Amniotic stem cell (primary cell): ENCODE measurements around the gene CDH4.

Experiments used
- DNase-seq: peaks from one replicate; lab custom pipeline; 2025; lab: John Stamatoyannopoulos, UW

Gene CDH4

DNA sequence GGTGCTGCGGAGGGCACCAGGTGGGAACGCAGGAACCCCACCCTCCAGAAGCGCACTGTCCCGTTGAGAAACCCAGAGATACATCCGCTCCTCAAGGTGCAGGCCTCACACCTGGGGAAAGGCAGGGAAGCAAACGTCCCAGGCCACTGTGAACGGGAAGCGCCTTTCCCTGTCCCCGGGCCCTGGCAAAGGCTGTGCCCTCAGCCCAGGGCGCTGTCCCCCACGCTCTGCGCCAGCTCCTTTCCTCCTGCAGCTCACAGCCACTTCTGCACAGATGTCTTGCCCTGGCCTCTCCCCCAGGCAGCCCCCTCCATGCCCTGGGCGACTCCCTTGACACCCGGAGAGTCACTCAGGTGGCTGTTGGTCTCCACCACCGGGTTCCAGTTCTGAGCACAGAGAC is 609.8 kb downstream of the CDH4 start:
- no peak for DNase-seq

- no peak for DNase-seq
Measured at GRCh38 chr20:61862881-61863280, 610.8 kb downstream of the CDH4 start.

DNA sequence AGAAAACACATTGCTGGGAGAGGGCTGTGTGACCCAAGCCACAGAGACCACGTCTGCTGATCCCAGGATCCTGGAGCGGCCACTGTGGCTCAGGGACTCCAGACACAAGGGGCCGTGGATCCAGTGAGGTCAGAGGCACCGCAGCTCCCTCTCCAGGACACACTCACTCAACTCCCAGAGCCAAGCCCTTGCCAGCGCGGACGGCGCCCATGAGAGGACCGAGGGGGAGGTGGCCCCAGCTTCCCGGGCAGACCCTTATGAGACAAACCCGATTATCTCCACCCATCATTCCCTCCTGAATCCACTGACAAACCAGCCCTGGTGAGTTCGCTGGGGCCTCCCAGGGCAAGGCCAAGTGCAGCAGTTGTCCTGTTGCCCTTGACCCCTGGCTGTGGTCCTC is 612.4 kb downstream of the CDH4 start:
- no peak for DNase-seq

DNA sequence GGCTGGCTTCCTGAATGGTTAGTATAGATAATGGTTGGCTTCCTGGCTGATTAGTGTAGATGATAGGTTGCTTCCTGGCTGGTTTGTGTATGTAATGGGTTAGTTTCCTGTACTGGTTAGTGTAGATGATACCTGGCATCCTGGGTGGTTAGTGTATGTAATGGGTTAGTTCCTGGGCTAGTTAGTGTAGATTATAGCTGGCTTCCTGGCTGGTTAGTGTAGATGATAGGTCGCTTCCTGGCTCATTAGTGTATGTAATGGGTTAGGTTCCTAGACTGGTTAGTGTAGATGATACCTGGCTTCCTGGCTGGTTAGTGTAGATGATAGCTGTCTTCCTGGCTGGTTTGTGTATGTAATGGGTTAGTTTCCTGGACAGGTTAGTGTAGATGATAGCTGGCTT is 613.3 kb downstream of the CDH4 start:
- DNase-seq: no peak

- DNase-seq: no peak
Measured at GRCh38 chr20:61866165-61866564, 614.1 kb downstream of the CDH4 start.

- no peak for DNase-seq
Measured at GRCh38 chr20:61868006-61868405, 615.9 kb downstream of the CDH4 start.

DNA sequence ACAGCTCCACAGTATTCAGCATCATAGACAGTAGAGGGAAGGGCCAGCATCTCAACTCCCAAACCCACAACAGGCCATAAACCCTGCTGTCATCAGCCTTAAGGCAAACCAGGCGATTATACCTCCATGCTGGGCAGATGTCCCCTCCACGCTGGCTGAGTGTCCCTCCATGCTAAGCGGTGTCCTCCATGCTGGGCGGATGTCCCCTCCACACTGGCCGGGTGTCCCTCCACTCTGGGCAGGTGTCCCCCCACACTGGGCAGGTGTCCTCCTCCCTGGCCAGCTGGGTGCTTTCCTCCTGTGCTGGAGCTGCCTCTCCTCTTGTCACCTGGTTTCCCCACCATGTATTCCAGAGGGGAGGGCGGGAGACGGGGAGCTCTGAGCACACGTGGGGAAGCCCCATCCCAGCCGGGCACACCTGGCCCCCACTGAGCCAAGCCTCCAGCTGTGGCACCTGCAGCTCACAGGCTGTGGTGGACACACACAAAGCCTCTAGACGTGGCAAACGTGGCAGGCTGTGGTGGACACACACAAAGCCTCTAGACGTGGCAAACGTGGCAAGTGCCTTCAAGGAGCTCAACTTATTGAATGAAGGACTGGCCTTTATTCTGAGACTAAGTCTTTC is 616.5 kb downstream of the CDH4 start:
- no peak for DNase-seq

DNA sequence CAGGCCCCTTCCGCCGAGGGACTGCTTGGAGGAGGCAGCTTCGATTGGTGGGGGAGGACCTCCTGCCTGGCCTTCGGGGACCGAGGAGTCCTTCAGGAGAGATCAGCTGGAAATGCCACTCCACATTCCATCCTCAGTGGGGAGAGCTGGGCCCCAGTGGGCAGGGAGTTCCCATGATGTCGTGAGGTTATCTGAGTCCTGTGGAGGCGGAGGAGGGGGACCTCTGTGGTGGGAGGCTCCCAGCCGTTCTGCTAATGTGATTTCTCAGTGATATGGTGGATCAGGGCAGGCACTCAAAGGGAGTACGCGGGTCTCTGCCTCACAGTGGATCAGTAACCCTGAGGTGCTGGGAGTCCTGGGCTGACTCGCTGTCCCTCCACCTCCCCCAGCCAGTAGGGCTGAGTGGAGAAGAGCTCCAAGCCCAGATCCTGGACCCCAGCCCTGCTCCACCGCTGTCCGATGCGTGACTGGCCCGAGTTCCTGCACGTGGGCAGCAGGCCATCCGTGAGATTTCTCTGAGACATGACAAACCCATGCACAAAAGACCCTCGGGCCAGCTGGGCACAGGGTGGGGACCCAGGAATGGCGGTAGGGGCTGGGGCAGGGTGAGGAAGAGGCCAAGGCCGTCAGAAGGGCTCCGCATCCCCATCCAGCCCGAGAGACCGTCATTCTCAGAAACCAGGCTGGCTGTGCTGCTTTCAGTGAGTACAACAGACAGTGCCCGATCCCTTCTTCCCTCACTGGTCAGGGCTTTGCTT is 617.9 kb downstream of the CDH4 start:
- no peak for DNase-seq

DNA sequence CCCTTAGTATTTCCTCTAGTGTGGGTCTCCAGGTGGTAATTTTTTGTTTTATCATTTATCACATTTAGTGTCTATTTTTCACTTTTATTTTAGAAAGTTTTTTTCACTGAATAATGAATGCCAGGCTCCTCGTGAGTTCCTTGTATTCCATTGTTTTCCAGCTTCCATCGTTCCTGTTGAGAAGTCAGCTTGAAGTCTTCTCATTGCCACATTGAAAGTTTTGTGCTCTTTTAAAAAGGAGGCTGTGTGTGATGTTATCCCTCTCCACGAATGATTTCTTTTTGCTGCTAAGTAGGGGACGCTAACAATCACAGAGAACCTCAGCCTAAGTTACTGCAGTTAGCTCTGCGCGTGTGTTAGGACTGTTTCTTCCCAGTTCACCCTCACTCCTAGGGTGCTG is 619.1 kb downstream of the CDH4 start:
- no peak for DNase-seq

- no peak for DNase-seq
Measured at GRCh38 chr20:61871913-61872312, 619.9 kb downstream of the CDH4 start.

DNA sequence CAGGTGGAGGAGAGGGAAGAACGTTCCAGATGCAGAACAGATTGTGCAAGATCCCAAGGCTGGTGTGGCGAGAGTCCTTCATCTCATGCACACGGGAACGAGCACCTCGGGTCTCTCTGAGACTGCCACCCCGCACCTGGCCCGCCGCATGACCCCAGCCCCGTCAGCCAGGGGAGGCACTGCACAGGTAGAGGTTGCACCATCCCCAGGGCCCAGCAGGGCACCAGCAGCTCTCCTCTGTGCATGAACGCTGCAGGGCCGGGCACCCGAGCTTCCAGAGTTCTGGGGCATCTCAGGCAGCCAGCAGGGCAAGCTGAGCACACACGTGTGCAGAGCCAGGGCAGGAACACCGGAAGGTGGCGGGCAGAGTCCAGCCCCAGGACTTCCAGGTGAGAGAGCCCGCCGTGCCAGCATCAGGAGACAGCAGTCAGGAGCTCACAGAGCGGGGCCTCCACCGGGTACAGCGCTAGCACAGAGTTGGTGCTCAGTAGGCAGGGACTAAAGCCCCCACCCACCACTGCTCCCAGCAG is 620.4 kb downstream of the CDH4 start:
- no peak for DNase-seq

GRCh38 chr20:61873651-61874420 is 621.8 kb downstream of the CDH4 start:
- DNase-seq: no peak

GRCh38 chr20:61874421-61875068 is 622.5 kb downstream of the CDH4 start:
- DNase-seq: no peak

DNA sequence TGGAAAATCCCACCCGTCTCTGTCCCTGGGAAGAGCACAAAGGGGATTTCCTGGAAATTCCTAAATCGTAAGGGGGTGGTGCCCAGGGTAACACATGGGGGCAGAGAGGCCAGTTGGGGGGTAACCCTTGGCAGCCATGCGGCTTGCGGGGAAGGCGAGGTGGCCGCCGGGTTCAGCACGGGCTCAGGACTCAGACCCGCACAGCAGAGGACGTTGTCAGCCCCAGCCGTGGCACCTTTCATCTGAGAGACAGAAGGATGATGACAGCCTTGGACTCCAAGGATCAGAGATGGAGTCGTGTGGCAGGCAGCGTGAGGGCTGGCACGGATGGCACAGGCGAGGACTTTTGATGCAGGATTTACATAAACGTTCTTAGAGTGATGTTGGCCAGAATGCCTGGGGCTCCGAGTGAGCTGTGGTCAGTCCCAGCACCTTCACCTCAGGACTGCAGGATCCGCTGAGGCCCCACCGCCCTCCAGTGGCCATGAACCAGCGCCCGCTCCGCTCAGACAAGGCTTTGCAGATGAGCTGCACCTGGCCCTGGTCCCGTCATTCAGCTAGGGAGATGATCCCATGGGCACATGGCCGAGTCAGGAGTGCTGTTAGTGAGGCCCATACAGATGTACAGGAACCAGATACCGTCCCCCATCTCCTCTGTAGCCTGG is 623.3 kb downstream of the CDH4 start:
- no peak for DNase-seq

DNA sequence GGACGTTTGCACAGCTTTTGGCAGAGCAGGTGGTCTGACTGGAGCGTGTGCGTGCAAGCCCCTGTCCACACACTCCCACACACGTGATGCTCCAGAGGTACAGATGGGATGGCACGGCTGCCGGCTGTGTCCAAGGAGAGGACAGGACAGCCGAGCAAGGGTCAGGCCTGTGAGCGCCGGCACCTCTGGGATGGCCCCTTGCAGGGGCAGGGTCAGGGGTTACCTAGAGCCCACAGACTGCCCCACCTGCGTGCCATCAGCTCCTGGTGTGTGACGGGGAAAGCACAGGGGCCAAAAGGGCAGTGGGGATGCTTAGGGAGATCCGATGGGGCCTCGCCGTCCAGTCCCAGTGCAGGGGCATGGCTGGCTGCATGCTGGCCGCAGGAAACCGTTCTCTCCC is 623.9 kb downstream of the CDH4 start:
- DNase-seq: no peak

DNA sequence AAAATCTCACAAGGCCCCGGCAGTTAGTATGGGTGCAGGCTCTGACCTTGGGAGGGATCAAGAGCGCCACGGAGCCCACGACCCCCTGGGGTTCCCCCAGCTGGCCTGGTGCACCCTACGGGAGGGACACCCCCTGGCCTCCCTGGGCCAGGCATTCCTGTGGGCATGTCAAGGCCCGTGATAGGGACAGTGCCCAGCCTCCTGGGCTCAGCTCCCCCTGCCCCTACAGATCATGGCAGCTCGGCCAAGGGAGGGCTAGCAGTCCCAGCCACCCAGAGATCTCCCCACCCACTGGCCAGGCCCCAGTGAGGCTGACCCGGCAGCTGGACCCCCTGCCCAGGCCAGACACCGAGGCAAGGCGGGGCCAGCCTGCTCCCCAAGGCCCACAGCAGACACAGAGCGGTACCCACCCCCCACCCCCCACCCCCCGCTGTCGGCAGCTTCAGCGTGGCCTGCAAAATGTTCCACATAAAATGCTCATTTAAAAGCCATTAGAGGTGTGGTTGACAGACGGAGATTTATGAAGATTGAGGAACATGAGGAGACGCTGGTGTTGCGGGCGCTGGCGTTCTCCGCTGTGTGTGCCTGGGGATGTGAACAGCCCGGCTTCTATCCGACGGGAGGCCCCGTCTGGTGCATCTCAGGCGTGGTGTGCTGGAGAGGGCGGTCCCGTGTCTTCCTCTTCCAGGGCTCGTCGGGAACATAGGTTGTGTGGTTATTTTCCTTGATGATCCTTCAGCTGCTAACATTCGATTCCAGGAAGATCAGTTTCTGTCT is 625.1 kb downstream of the CDH4 start:
- DNase-seq: no peak

DNA sequence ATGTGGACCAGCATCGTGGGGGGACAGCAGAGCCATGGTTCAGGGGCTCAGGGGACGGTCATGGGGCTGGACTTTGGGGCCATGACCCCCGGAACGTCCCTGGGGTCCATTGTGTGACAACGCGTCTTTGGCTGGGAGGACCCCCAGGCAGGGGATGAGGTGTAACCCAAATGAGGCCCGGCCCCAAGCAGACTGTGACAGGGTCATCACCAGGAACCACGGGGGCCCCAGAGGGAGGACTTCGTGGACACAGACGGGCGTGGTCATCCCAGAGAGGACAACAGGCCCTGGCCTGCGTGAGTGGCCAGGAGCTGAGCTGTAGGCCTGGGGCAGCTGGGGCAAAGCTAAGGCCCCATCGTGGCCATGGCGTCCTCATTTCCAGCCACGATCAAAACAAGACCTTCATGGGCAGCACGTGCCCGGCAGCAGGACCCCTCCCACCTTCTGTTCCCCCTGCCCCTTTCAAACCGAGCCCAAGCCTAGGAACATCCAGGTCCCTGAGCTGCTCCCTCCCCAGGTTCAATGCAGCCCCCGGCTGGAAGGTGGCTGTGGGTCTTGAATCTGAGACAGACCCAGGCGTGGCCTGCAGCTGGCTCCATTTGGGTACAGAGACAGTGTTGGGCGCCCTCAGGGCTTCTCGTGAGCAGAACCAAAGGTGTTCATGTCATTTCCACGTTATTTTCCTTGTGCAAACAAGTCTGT is 625.9 kb downstream of the CDH4 start:
- DNase-seq: no peak

DNA sequence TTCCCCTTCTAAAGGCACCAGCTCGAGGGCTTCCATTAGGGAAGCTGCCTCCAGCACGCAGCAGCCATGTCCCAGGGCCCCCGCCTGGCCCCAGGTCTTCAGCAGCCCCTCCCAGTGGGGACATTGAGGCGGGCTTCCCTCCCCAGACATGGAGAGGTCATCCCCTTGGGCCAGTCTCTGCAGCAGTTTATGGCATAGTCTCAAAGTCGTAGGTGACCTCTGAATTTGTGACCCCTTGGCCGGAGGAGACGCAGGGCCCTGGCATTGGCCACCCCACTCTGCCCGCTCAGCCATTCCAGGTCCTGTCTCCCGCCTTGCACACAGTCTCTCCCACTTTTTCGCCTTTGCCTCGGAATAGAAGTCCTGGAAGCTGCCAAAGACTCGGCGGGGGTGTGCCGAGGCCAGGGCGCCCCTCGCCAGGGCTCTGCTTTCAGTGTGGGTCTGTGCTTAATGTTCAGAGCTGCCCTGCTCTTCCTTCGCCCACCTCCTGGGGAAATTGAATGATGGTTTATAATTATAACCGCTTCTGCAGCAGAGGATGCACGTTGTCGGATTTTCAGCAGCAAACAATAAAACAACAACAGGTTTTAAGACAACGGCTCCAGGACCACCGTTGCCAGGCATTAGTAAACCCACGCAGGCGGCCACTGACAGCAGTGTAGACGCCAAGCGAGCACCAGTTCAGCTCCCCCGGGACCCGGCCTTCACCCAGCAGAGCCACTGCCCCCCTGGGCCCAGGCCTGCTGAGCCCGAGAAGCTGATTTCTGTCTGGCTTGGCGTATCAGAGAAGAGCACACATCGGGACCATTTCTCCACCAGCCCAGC is 626.6 kb downstream of the CDH4 start:
- no peak for DNase-seq

DNA sequence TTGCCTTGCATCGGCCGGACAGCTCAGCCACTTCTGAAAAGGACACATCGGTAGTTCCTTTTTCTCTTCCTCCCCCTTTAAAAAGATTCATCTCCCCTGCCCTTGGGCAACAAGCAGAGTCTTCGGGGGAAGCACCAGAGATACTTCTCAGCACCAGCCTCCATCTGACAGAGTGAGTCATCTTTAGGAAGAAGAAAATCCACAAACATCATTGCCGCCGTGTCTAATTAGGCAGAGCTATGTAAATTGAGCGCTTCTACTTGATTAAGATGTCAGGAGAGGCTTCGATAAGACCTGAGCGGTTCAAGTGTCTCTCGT is 627.2 kb downstream of the CDH4 start:
- DNase-seq: no peak

DNA sequence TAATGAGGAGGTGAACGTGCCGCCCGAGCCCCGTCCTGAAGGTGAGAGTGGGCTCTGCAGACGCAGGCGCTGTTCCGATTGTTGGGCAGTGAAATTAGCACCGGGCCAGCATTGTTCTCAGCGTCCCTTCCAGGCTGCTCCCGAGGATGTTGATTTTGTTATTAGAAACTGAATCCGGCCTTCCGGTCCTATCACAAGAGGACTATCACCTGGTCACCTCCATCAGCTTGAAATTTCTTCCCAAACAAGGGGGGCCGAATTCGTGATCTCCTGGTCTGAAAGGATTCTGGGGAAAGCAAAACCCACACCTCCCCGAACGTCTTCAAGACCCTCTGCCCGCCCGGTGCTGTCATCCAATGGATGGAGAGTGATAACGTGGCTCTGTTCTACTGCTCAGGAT is 627.6 kb downstream of the CDH4 start:
- no peak for DNase-seq
